HPDE6-E6E7 (cell line): ENCODE measurements around the gene HJV.

Experiments
- DNase-seq: peaks from one replicate; pipeline ENCODE4 v3.0.0; 2011; ENCODE audit warnings: missing footprints; ENCODE audit errors: extremely low spot score

HJV gene

DNA sequence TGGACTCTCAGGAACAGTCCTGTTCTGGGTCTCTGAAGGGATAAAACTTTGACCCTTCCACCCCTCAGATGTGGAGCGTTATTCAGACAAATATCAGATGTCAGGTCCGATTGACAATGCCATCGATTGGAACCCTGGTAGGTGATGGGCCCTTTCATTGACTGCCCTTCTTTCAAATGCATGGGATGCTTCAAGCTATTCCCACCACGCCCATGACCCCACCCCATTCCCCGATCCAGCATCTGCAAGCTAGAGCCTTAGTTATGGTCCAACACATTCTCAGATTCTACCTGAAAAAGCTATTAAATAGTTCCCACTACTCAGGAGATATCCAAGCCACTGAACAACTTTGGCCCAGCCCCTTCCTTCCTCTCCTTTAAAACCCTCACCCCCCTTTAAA is 44.5 kb downstream of the HJV start:
- DNase-seq = no peak

DNA sequence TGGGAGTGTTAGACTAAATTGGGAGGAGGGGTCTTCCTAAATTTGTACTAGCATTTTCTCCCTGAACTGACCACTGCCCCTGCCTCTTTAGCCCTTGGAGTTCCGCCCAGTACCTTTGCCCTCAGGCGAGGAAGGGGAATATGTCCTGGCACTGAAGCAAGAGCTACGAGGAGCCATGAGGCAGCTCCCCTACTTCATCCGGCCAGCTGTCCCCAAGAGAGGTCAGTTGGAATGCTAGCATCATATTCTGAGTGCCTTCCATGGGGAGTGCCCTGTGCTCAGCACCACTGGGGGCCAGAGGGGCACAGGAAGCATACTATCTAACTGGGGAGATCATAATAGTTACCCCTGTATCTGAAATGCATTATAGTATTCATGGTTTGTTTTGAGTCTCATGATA is 46.3 kb downstream of the HJV start:
- DNase-seq = no peak

GRCh38 chr1:145974721-145975120 is 46.8 kb downstream of the HJV start:
- no peak for DNase-seq

GRCh38 chr1:145972580-145972979 is 49.0 kb downstream of the HJV start:
- DNase-seq = no peak
